ENCODE data around the gene MATR3.

- TF ChIP-seq CTCF (conservative IDR thresholded peaks at IDR 0.05): no peak; the same call in 1 of the 2 replicates
- no peak for TF ChIP-seq EZH2 (IDR thresholded peaks at IDR 0.05; ENCODE audit: low read depth)
Measured at GRCh38 chr5:139294374-139295165, 1.0 kb downstream of the MATR3 start.
